KBM-7 (cell line): ENCODE data around the gene ANGEL2.

Source experiments
- DNase-seq: peaks from one replicate; pipeline ENCODE4 v3.0.0-alpha.2; 2015
- in situ Hi-C: fragments of 300-500 bp; cut with MboI; formaldehyde crosslinking; loops from 2 replicates; pipeline ENCODE4 v1.14.3; 2020; ENCODE audit warnings: low sequenced_read_pairs, low pct_unique_long_range_greater_than_20kb, mixed read lengths

ANGEL2 gene

DNA sequence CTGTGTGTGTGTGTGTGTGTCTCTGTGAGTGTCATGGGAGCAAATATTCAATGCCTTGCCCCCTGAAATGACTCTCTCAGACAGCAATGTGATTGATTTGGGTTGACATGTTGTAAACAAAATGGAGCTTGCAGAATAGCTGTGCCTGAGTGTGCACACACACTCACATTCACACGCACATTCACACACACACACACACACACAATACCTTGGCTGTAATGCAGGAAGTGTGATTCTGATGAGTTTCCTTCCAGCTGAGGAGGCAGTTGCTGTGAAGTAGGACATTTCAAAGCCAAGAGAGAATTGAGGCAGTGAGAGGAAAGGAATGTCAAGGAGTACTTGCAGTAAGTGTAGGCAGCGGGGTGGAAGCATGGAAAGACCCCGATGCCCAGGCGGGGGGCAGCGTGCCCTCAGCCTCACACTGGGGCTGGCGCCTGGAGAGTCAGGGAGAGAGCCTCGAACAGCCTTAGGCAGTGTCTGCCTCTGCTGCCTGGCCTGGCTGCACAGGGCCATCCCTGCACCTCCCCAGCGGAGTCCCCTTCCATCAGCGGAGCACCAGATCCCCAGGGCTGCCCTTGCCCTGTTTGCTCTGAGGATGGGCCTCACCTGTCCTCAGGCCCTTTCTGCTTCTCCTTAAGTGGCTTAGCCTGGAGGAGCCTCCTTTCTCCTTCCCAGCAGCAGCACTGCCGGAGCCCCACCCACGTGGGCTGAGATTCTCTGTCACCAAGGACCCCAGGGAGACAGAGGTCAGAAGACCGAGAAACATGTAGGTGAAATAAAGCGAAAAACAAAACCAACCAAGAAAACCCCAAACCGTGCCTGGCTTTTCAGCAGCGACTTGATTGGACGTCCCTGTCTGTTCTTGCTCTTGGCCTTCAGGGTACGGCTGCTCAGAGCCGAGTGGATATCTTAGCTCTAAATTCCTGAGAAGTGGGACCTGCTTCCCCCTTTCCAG, 56.1 kb downstream of the ANGEL2 start:
- in situ Hi-C loops: no loop called here
- no peak for DNase-seq

DNA sequence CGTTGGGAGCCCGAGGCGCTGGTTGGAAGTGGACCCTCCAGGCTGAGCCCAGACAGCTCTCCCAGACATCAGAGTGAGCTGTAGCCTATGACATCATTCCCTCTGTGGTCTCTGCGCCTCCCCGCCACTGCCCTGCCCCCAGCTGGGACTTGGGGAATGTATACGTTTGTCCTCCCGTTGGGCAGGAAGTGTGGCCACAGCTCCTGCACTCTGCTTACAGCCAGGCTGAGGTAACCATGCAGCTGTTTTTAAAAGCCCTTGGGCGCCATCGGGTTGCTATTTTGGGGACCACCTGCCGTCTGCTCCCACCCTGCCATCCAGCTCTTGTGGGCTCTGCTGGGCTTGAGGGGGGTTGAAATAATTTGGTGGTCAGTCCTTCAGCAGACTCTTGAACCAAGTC, 57.5 kb downstream of the ANGEL2 start:
- in situ Hi-C loops: no loop called here
- DNase-seq: peak; percentile 35

DNA sequence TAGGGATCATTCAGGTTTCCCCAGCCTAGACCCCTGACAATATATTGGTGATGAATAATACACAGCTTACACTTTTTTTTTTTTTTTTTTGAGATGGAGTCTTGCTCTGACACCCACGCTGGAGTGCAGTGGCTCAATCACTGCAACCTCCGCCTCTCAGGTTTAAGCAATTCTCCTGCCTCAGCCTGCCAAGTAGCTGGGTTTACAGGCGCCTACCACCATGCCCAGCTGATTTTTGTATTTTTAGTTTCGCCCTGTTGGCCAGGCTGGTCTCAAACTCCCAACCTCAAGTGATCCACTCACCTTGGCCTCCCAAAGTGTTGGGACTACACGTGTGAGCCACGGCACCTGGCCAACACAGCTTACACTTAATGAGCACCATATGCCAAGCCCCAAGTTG, 58.1 kb downstream of the ANGEL2 start:
- DNase-seq: no peak
- in situ Hi-C loops: no loop called here

DNA sequence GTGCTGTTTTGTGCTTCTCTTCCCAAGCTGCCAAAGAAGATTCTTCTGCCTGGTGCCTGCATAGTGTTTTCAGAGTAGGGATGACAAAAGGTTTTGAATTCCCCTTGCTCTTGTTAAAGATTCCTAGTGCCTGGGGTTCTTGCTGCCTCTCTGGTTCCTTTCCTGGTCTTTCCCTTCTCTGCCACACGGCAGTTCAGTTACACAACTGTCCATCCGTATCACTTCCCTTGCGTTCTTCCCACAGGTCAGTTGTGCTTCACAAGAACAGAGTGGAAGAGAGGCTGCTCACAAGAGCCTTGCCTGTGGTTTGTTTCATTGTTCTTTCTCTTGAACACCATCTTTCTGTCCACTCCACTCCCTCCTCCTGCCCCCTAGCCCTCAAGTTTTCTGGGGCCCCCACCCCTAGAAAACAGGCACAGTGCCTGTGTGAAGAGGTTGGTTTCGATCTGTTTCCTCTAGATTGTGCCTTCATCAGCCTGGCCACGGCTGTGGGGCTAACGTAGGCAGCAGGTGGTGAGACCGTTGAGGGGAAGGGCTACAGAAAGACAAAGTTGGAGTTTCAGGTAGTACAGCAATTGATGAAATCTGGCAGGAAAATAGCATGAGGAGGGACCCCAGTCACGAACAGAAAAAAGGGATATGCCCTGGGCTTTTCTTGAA, 59.6 kb downstream of the ANGEL2 start:
- DNase-seq: no peak
- in situ Hi-C loops: no loop called here

DNA sequence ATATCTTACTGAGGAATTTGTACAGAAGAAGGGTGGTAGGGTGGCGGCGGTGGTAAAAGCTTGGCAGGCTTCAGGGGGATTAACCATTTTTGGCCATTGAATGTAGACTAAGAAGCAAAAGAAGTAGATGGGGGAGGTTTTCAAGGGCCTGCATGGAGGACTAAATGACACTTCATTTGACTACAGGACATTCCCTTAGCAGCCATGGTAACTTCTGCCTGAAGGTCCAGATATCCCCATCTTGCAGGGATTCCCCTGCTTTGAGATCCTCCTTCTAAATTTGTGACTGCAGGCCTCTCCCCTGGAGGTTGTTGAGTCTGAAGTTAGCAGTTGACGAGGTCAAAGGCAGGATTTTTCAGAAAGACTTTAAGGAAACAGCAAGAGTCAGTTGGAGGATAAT, 60.6 kb downstream of the ANGEL2 start:
- DNase-seq: no peak
- in situ Hi-C loops: no loop called here

DNA sequence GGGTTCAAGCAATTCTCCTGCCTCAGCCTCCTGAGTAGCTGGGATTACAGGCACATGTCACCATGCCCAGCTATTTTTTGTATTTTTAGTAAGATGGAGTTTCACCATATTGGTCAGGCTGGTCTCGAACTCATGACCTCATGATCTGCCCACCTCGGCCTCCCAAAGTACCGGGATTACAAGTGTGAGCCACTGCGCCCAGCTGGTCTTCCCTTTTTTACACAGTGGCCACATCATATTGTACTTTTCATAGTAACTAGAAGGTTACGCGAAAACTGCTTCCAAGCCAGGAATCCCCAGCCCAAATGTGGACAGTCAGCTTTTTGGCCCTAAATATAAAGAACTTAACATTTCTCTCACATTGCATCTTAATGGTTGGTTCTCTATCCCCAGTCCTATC, 61.2 kb downstream of the ANGEL2 start:
- no peak for DNase-seq
- in situ Hi-C loops: no loop called here

DNA sequence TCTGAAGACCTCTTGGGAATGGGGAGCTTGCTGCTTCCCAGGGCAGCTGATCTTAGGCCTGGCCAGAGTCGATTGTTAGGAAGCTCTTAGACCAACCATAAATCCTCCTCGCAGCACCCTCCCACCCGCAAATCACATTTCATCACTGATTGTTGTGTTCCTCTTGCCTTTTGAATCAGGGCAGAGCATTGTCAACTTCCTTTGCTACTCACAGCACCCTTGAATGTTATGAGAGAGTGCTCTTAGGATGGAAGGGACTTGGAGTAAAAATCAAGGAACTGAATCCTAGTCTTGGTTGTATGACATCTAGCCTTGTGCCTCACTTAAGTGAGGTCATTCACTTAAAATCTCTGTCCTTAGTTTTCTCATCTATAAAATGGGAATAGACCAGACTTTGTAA, 62.3 kb downstream of the ANGEL2 start:
- no peak for DNase-seq
- in situ Hi-C loops: no loop called here

DNA sequence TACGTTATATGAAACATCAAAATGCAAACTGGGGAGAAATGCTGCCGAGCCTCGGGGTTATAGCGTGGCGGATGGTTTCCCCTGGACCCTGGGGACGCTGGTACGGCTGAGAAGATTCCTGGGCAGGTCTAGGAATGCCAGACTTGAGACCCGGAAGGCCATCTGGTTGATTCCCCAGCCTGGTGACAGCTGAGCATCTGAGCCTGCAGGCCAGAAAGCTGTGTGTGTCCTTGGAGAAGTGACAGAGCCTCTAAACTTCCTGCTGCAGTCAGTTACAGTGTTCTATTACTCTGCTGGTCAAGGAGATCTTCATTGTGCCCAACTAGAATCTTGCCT, 63.1 kb downstream of the ANGEL2 start:
- in situ Hi-C loops: no loop called here
- DNase-seq: no peak

DNA sequence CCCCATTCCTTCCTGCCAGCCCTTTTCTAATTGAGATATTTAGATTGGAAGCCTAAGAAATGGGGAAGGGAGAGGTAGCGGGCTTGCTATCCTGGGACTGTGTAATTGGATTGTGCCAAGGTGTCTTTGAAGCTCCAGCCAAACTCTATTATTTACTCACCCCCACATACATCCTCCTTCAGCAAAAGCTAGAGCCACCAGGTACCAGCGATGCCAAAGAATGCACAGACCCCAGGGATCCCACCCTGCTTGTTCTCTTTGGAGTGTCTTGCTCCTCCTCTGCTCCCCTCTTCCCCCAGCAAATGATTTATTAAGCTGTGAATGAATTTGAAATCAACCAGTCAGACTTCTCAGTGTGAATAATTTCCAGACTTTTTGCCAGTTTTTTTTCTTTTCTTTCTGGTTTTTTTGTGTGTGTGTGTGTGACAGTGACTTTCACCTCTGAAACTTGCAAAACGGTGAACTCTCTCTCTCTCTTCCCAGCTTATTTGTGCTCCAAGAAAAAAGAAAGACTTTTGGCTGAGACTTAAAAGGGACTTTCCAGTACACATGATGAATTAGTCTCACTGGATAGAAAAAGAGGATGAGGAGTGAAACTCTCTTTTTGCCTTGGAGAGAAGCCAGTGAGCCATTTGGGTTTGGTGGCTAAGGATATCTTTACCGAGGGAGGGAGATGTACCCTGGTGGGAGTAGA, 63.6 kb downstream of the ANGEL2 start:
- DNase-seq: no peak
- in situ Hi-C loops: no loop called here

DNA sequence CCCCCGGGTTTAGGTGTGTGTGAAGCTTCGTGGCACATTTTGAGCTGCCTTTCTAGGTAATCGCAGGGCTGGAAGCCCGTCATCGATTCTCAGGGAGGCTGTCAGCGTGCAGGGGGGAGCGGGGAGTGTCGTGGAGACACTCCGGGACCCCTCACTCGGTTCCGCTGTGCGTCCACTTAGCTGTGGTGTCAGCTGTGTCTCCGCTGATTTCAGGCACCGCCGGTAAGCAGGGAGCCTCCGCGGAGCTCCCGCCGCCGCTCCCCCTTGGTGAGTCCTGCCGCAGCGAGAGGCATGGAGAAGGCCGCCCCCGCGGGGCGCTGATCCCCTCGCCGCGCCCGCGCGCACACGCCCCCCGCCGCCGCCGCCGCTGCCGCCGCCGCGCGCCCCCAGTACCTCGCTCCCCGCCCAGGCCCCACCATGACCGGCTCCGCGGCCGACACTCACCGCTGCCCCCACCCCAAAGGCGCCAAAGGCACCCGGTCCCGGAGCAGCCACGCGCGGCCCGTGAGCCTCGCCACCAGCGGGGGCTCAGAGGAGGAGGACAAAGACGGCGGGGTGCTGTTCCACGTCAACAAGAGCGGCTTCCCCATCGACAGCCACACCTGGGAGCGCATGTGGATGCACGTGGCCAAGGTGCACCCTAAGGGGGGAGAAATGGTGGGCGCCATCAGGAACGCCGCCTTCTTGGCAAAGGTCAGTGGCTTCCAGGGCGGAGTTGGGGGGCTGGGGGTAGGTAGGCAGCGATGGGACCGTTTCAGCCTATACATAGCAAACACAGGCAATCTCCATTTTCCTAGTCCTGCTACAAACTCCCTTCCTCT, 64.3 kb downstream of the ANGEL2 start:
- in situ Hi-C loops: no loop called here
- DNase-seq: no peak

DNA sequence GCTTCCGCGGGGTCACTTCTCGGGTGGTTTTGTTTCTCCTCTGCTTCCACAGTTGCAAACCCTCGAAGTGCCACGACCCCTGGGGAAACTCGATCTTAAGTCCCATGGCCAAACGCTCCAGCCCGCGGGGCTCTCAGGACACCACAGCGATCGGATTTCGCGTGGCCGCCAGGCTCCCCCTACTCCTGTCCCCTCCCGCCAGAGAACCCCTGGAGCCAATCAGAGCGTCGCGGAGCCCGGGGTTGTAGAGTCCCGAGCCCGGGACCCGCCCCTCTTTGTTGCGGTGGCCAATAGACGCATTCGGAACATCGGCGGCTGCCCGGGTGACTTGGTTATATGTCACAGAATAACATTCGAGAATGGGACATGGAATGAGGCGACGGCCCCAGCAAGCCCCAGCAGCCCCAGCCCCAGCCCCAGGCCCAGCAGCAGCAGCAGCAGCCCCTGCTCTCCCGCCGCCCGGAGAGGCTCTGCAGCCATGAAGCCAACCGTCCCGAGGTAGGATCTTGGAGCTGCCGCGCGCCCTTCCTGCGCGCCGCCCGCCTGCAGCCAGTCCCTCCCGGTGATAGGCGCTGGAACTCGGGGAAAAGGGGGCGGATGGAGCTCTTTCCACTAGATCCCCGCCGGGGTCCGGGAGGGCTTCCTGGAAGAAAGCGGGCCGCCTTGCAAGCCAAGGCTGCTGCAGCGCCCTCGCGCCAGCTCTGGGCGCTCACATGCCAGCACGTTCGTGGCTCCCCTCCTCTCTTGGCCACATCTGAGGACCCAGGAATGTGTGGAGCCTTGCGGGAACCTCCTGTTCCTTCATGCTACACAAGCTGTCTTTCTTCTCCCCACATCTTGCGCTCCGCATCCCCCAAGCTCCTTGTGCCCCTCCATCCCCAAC, 65.2 kb downstream of the ANGEL2 start, which contains the start of gene VASH2:
Gene VASH2 (plus strand): TSS at position 299 of the 883 bp plus-strand sequence. CDS start 1,002 bp downstream, outside the sequence.
- peak; percentile 89 for DNase-seq
- in situ Hi-C loops: no loop called here

DNA sequence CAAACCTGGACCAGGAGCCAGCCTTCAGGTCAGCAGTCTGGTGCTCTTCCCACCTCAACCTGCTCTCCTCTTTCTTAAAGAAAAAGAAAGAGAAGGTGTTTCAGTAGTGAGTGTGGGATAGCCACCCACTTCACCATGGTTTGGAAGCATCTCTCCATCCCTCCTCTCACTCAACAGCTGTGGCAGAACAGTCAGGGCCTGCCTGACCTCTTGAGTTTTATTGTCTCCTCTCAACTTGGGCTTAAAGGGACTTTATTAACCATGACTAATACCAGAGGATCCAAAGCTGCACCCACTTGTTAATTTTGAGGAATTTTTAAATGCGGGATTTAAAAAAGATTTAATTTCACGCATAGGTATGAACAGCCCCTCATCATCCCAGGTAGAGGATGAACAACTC, 65.9 kb downstream of the ANGEL2 start:
- in situ Hi-C loops: no loop called here
- DNase-seq: no peak

DNA sequence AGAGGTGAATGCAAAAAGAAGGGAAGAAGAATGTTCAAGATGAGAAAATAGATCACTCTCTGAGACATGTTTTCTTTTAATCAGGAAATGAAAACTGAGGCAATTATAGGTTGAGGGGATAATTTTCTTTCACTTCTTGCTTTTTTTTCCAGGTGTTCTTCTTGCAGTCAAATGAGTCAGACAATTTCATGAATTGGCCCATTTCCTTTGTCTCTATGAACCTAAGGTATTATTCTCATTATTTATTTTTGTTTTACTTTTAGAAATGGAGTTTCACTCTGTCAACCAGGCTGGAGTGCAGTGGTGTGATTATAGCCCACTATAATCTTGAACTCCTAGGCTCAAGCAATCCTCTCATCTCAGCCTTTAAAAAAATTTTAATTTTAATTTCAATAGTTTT, 68.8 kb downstream of the ANGEL2 start:
- in situ Hi-C loops: no loop called here
- DNase-seq: no peak

DNA sequence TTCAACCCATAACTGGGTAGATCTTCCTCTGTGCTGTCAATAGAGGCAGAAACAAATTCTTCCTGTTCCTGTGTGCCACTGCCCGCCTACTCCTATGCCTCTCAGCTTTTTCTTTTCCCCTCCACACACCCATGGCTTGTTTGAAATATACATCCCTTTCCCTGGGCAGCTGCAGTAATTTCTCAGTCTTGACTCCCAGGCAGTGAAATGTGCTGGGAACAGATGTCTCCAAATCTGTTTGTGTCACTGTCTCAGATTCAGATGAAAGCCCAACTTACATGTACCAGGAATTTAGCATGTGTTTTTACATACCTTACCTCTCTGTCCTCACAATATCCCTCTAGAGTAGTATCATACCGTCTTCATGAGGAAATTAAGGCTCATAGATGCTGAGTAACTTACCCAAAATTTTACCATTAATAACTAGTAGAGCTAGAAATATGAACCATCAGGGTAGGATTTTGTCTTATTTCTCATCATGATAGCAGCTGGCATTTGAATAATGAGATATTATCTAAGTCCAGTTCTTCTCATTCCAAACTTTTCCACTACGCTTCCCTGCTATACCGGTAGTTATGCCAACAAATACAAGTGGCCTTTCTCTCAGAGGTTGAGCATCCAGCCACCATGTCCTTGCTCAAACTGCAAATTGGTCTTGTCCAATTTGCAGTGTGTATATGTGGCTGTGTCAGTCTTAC, 70.1 kb downstream of the ANGEL2 start:
- in situ Hi-C loops: no loop called here

DNA sequence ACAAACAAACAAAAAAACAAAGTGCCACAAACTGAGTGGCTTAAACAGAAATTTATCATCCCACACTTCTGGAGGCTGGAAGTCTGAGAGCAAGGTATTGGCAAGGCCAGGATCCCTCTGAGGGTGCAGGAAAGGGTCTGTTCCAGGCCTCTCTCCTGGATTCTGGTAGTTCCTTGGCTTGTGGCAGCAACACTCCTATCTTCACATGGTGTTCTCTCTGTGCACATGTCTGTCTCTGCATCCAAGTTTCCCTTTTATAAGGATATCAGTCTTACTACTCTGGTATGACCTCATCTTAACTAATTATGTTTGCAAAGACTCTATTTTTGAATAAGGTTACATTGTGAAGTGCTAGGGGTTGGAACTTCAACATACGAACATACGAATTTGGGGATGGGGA, 70.6 kb downstream of the ANGEL2 start:
- in situ Hi-C loops: no loop called here
- DNase-seq: no peak

More for the DNA sequence above, 70.1 kb downstream of the ANGEL2 start:
- no peak for DNase-seq

DNA sequence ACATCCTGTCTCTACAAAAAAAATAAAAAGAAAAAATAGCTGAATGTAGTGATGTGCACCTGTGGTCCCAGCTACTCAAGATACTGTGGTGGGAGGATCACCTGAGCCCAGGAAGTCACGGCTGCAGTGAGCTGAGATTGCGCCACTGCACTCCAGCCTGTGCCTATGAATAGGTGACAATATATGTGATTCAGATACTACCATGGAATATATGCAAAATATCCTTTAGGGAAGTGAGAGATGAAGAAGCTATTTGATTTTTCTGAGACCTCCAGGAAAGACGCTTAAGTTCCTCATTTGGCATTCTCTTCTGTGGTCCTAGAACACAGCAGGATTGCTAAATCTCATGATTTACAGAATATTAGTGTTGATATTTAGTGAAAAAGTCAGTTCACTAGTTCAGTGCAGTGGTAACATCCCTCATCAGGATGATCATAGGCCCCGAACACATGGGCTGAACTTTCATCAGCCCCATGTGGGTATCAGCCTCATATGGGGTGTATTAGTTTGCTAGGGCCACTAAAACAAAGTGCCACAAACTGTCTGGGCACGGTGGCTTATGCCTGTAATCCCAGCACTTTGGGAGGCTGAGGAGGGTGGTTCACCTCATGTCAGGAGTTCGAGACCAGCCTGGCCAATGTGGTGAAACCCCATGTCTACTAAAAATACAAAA, 71.3 kb downstream of the ANGEL2 start:
- in situ Hi-C loops: no loop called here
- peak; percentile 25 for DNase-seq

DNA sequence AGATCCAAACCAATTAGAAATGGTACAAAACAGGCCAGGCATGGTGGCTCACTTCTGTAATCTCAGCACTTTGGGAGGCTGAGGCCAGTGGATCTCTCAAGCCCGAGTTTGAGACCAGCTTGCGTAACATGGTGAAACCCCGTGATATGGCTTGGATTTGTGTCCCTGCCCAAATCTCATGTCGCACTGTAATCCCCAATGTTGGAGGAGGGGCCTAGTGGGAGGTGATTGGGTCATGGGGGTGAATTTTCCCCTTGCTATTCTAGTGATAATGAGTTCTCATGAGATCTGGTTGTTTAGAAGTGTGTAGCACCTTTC, 72.3 kb downstream of the ANGEL2 start:
- no peak for DNase-seq
- in situ Hi-C loops: no loop called here
